ENCODE data around the gene PERM1. TPM values are rescaled to one million over a fixed set of nuclear protein-coding genes. Genes with fewer than 3 reads are reported as not detected.

PERM1 gene
- total RNA-seq, 1 donor from 2014 or later = not detected

GRCh38 chr1:932776-933602 lies 48.9 kb downstream of the PERM1 start:
- H3K27me3 ChIP-seq (ENCODE audit: control insufficient read depth, insufficient read depth, low read length) = peaks cover 30% of the 10 kb centered on the region
- no peak for DNase-seq (ENCODE audit: low read depth)
- no peak for TF ChIP-seq CTCF (IDR thresholded peaks at IDR 0.05; ENCODE audit: insufficient read depth, low read length, severe bottlenecking)
- no peak overlapping the region for H3K4me3 ChIP-seq (ENCODE audit: low read depth, low read length)
- FAIRE-seq = no peak
- H3K36me3 ChIP-seq (ENCODE audit: control insufficient read depth, insufficient read depth, low read length) = no peaks in the 10 kb centered on the region

- Histone ChIP-seq H3K4me3 (ENCODE audit: low read depth, low read length) (no peak overlapping the region), H3K27me3 (ENCODE audit: control insufficient read depth, insufficient read depth, low read length) (peaks cover 37% of the 10 kb centered on the region), H3K36me3 (ENCODE audit: control insufficient read depth, insufficient read depth, low read length) (no peaks in the 10 kb centered on the region)
- no peak for TF ChIP-seq CTCF (IDR thresholded peaks at IDR 0.05; ENCODE audit: insufficient read depth, low read length, severe bottlenecking)
- no peak for DNase-seq (ENCODE audit: low read depth)
- FAIRE-seq = no peak
Measured at GRCh38 chr1:932173-932510, 49.8 kb downstream of the PERM1 start.

GRCh38 chr1:931380-932172 lies 50.3 kb downstream of the PERM1 start:
- TF ChIP-seq CTCF (IDR thresholded peaks at IDR 0.05; ENCODE audit: insufficient read depth, low read length, severe bottlenecking) = no peak
- no peak overlapping the region for H3K4me3 ChIP-seq (ENCODE audit: low read depth, low read length)
- peaks cover 42% of the 10 kb centered on the region for H3K27me3 ChIP-seq (ENCODE audit: control insufficient read depth, insufficient read depth, low read length)
- H3K36me3 ChIP-seq (ENCODE audit: control insufficient read depth, insufficient read depth, low read length) = no peaks in the 10 kb centered on the region
- FAIRE-seq (peak; percentile 36), DNase-seq (ENCODE audit: low read depth) (no peak)

- Histone ChIP-seq H3K27me3 (ENCODE audit: control insufficient read depth, insufficient read depth, low read length) (peaks cover 44% of the 10 kb centered on the region), H3K4me3 (ENCODE audit: low read depth, low read length) (no peak overlapping the region), H3K36me3 (ENCODE audit: control insufficient read depth, insufficient read depth, low read length) (no peaks in the 10 kb centered on the region)
- no peak for TF ChIP-seq CTCF (IDR thresholded peaks at IDR 0.05; ENCODE audit: insufficient read depth, low read length, severe bottlenecking)
- DNase-seq (ENCODE audit: low read depth) (no peak), FAIRE-seq (no peak)
Measured at GRCh38 chr1:930633-931138, 51.2 kb downstream of the PERM1 start.

GRCh38 chr1:929712-930632 lies 51.9 kb downstream of the PERM1 start:
- H3K36me3 ChIP-seq (ENCODE audit: control insufficient read depth, insufficient read depth, low read length) = no peaks in the 10 kb centered on the region
- DNase-seq (ENCODE audit: low read depth) (no peak), FAIRE-seq (no peak)
- H3K4me3 ChIP-seq (ENCODE audit: low read depth, low read length) = no peak overlapping the region
- H3K27me3 ChIP-seq (ENCODE audit: control insufficient read depth, insufficient read depth, low read length) = peaks cover 41% of the 10 kb centered on the region
- TF ChIP-seq CTCF (IDR thresholded peaks at IDR 0.05; ENCODE audit: insufficient read depth, low read length, severe bottlenecking) = no peak

Measured in bronchial epithelial cell (primary cell).